SK-N-SH (cell line): ENCODE results near the gene PLA2G4B. TPM values are rescaled to one million over a fixed set of nuclear protein-coding genes. Genes with fewer than 3 reads are reported as not detected.

ENCODE experiments used
- CTCF ChIA-PET: fragments of 300-600, 350-600 bp; formaldehyde crosslinking; extraction: SDS; loops from one replicate; lab custom pipeline; 2021; lab: Yijun Ruan, JAX
- POLR2A ChIA-PET: fragments of 350-600 bp; sonication (Branson Sonifier 250); formaldehyde crosslinking; extraction: SDS; loops from one replicate; lab custom pipeline; 2020; ENCODE audit warnings: antibody characterized with exemption, inconsistent platforms; lab: Yijun Ruan, JAX
- DNase-seq: peaks from one replicate; pipeline ENCODE4 v3.0.0; 2012
- H2AFZ ChIP-seq: fragments of 200-600 bp; sonication (generic); 2 replicates; pipeline ENCODE4 v1.8.1; 2016; ENCODE audit warnings: antibody characterized with exemption, mild to moderate bottlenecking, low read depth
- H3F3A ChIP-seq: fragments of 200-600 bp; sonication (generic); replicated peaks from 2 replicates; pipeline ENCODE3; 2016; ENCODE audit warnings: antibody characterized with exemption, mild to moderate bottlenecking; ENCODE audit not compliant: insufficient read depth
- H3K27ac ChIP-seq, 2 experiments: fragments of 200-500 bp in 1 of 2; fragments of 200-600 bp in 1 of 2; sonication (Bioruptor generic) in 1 of 2; sonication (generic), shearing (Covaris generic) in 1 of 2; 2 replicates each; pipeline versions ENCODE4 v1.5.1 to v1.6.1; 2014 to 2016; ENCODE audit warnings: low read depth in 2 of 2, inconsistent platforms in 1 of 2, low read length in 1 of 2, mild to moderate bottlenecking in 1 of 2, mixed read lengths in 1 of 2
- H3K27me3 ChIP-seq: fragments of 200-600 bp; sonication (generic), shearing (Covaris generic); 2 replicates; pipeline ENCODE4 v1.6.1; 2016; ENCODE audit warnings: mixed run types; ENCODE audit not compliant: insufficient read depth
- H3K36me3 ChIP-seq, 2 experiments: fragments of 200-500 bp in 1 of 2; fragments of 200-600 bp in 1 of 2; sonication (Bioruptor generic) in 1 of 2; sonication (generic) in 1 of 2; replicated peaks in 1 of 2; 2 replicates each; pipeline versions ENCODE3 to v1.5.1; 2014 to 2016; ENCODE audit warnings: low read length in 1 of 2, mild to moderate bottlenecking in 1 of 2; ENCODE audit not compliant: insufficient read depth in 2 of 2, control insufficient read depth in 1 of 2
- H3K4me1 ChIP-seq, 2 experiments: fragments of 200-500 bp in 1 of 2; fragments of 200-600 bp in 1 of 2; sonication (Bioruptor generic) in 1 of 2; sonication (generic), shearing (Covaris generic) in 1 of 2; 2 replicates each; pipeline versions ENCODE4 v1.5.1 to v1.6.1; 2014 to 2016; ENCODE audit warnings: low read depth in 1 of 2, low read length in 1 of 2, mixed run types in 1 of 2; ENCODE audit not compliant: insufficient read depth in 2 of 2, control insufficient read depth in 1 of 2
- H3K4me2 ChIP-seq: fragments of 200-600 bp; sonication (generic), shearing (Covaris generic); 2 replicates; pipeline ENCODE4 v1.6.1; 2017; ENCODE audit warnings: mixed run types
- H3K4me3 ChIP-seq, 2 experiments: fragments of 200-500 bp in 1 of 2; fragments of 200-600 bp in 1 of 2; sonication (Bioruptor generic) in 1 of 2; sonication (generic), shearing (Covaris generic) in 1 of 2; 2 replicates each; pipeline versions ENCODE4 v1.5.1 to v1.8.1; 2014 to 2016; ENCODE audit warnings: low read depth in 2 of 2, inconsistent platforms in 1 of 2, low read length in 1 of 2, mild to moderate bottlenecking in 1 of 2, mixed read lengths in 1 of 2, moderate library complexity in 1 of 2
- H3K79me2 ChIP-seq: fragments of 200-600 bp; sonication (generic); 2 replicates; pipeline ENCODE4 v1.8.1; 2017; ENCODE audit warnings: mild to moderate bottlenecking; ENCODE audit not compliant: insufficient read depth
- H3K9ac ChIP-seq: fragments of 200-600 bp; sonication (generic); 2 replicates; pipeline ENCODE4 v1.6.1; 2017; ENCODE audit warnings: mixed run types
- H3K9me2 ChIP-seq: fragments of 200-600 bp; sonication (generic); 2 replicates; pipeline ENCODE4 v1.6.1; 2017; ENCODE audit warnings: mixed run types
- H3K9me3 ChIP-seq: fragments of 200-600 bp; sonication (generic); 2 replicates; pipeline ENCODE4 v1.6.1; 2017; ENCODE audit warnings: mixed run types, mild to moderate bottlenecking, moderate library complexity
- H4K20me1 ChIP-seq: fragments of 200-600 bp; sonication (generic); 2 replicates; pipeline ENCODE4 v1.6.1; 2017; ENCODE audit warnings: mild to moderate bottlenecking, mixed run types; ENCODE audit not compliant: insufficient read depth
- CHD2 ChIP-seq: fragments of 150-350 bp; IDR thresholded peaks from 2 replicates; pipeline ENCODE4 v1.6.1; 2018; ENCODE audit warnings: low read length; ENCODE audit not compliant: partially characterized antibody
- FOSL2 ChIP-seq: IDR thresholded peaks from 2 replicates; pipeline ENCODE4 v1.4.0; 2012; ENCODE audit warnings: low read depth, mild to moderate bottlenecking, moderate library complexity, borderline replicate concordance
- JUND ChIP-seq: IDR thresholded peaks from 2 replicates; pipeline ENCODE4 v1.4.0; 2012
- MAX ChIP-seq: IDR thresholded peaks from 2 replicates; pipeline ENCODE4 v1.4.0; 2012; ENCODE audit warnings: low read depth
- NRF1 ChIP-seq: IDR thresholded peaks from 2 replicates; pipeline ENCODE4 v1.6.1; 2012; ENCODE audit warnings: low read depth, mild to moderate bottlenecking, low read length
- RCOR1 ChIP-seq: fragments of 150-350 bp; IDR thresholded peaks from 2 replicates; pipeline ENCODE4 v1.6.1; 2017; ENCODE audit warnings: antibody characterized with exemption, low read length
- SMC3 ChIP-seq: IDR thresholded peaks from 2 replicates; pipeline ENCODE4 v1.6.1; 2012; ENCODE audit warnings: low read depth, low read length, improper control_type of control experiment
- TCF12 ChIP-seq: IDR thresholded peaks from 2 replicates; pipeline ENCODE4 v1.4.0; 2012
- WGBS: methylation state at CpG from one replicate; pipeline ENCODE4 v1.1.6; 2017; ENCODE audit warnings: low lambda C conversion rate; 5-methylcytosine and 5-hydroxymethylcytosine counted together
- polyA plus RNA-seq, 3 experiments: library from polyadenylated mRNA; depleted of rRNA; stranded (reverse); fragments of >200 nt; gene quantifications; 2 replicates each; pipeline ENCODE4 v1.2.3, GENCODE V29; 2012

Gene PLA2G4B
- polyA plus RNA-seq, 1 of the 3 experiments (the other 2 are of a cell fraction) = 5.3 TPM

GRCh38 chr15:41869770-41870688 lies 31.4 kb downstream of the PLA2G4B start:
- Histone ChIP-seq H3K4me2 (no peak overlapping the region), H3K9ac (no peak overlapping the region), H3F3A (no peaks in the 10 kb centered on the region), H3K27me3 (no peaks in the 10 kb centered on the region), H3K9me2 (no peaks in the 10 kb centered on the region), H3K79me2 (no peaks in the 10 kb centered on the region), H2AFZ (no peak overlapping the region), H4K20me1 (no peaks in the 10 kb centered on the region), H3K27ac (no peak overlapping the region), H3K36me3 (no peaks in the 10 kb centered on the region), H3K4me3 (no peak overlapping the region), H3K9me3 (no peaks in the 10 kb centered on the region), H3K4me1 (peaks cover 0 to 14% of the 10 kb centered on the region in 2 experiments; a peak in 1 of 4 replicates)
- WGBS = 72% methylated on average over 13 of the region's 42 CpGs
- DNase-seq = no peak
- ChIA-PET POLR2A (no interaction called here), CTCF (interaction anchor here (0.6 to 1.5 kb wide), 2 partner anchors 35 kb away, joined by 4 read pairs; no protein-coding TSS in a partner anchor)
- TF ChIP-seq FOSL2 = no peak

DNA sequence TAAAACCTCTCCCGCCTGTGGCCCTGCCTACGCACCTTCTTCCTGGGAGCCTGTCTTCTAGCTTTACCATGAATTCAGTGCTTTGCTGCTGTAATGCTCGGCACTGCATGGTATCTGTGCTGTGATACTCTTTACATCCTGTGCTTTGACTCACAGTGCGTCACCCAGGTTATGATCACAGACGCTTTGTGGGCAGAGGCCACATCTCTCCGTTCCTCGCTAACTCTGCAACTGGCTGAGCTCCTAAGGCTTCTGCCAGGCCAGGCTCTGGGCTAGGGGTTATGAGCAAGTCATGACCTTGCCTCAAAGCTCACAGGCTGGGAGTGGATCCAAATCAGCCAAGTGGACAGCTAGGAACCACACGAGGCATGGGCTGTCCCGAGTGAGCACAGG lies 32.0 kb downstream of the PLA2G4B start:
- no peaks in the 10 kb centered on the region for H3K9me3 ChIP-seq
- 86% methylated on average over 9 of the region's 9 CpGs for WGBS
- TF ChIP-seq MAX = no peak
- no peak for TF ChIP-seq NRF1
- TF ChIP-seq SMC3 = no peak
- TF ChIP-seq CHD2 = no peak
- ChIA-PET POLR2A (no interaction called here), CTCF (interaction anchor here (1.5 kb wide), 1 partner anchor 34 kb away, joined by 4 read pairs; no protein-coding TSS in a partner anchor)
- no peaks in the 10 kb centered on the region for H3K36me3 ChIP-seq
- H3F3A ChIP-seq = no peaks in the 10 kb centered on the region
- no peaks in the 10 kb centered on the region for H3K27me3 ChIP-seq
- no peak for DNase-seq
- H3K9ac ChIP-seq = no peak overlapping the region
- H3K9me2 ChIP-seq = no peaks in the 10 kb centered on the region
- H3K4me1 ChIP-seq = peaks cover 0 to 11% of the 10 kb centered on the region in 2 experiments; a peak in 1 of 4 replicates
- H3K4me3 ChIP-seq = no peak overlapping the region
- no peak overlapping the region for H3K27ac ChIP-seq
- H3K79me2 ChIP-seq = no peaks in the 10 kb centered on the region
- H2AFZ ChIP-seq = no peak overlapping the region
- H4K20me1 ChIP-seq = no peaks in the 10 kb centered on the region
- no peak overlapping the region for H3K4me2 ChIP-seq

DNA sequence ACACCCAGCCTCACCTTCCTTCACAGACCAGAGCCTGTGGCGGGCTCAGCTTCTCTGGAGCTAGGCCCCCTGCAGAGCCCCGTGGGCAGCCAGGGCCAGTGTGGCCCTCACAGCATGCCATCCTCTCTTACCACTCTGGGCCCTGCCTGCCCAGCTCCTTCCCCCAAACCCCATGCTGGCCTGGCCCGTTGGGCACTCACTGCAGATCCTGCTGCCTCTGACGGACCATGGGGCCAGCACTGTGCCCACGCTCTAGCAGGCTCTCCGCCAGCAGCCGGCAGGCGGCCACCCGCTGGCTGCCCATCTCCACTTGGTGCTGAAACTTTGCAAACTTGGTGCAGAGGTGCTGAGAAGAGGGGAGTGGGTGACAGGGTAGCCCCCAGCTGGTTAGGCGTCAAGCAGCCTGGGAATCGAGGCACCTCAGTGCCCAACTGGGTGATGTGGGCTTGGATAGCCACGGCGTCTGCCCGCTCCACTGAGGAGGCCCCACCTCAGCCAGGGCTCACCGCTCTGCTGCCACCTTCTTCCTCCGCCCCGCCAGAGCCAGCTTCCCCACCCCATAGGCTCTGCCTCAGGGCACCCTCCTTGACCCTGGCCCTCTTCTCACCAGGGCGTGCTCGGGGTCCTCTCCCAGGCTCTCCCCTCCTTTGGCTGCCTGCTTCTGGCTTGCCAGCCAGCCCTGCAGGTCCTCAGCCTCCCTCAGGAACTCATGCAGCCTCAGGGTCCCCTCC lies 32.7 kb downstream of the PLA2G4B start:
- Histone ChIP-seq H3K27ac (no peak overlapping the region), H3K4me1 (peaks cover 0 to 8% of the 10 kb centered on the region in 2 experiments; a peak in 1 of 4 replicates), H3K4me3 (no peak overlapping the region), H3F3A (no peaks in the 10 kb centered on the region), H3K79me2 (no peaks in the 10 kb centered on the region), H3K9me3 (no peaks in the 10 kb centered on the region), H4K20me1 (no peaks in the 10 kb centered on the region), H3K9ac (no peak overlapping the region), H3K9me2 (no peaks in the 10 kb centered on the region), H3K4me2 (no peak overlapping the region), H3K36me3 (no peaks in the 10 kb centered on the region), H2AFZ (no peak overlapping the region), H3K27me3 (no peaks in the 10 kb centered on the region)
- 55% methylated on average over 8 of the region's 19 CpGs for WGBS
- TF ChIP-seq RCOR1 (no peak), TCF12 (no peak), JUND (no peak)
- POLR2A ChIA-PET = no interaction called here
- CTCF ChIA-PET = interaction anchor here (1.5 kb wide), 1 partner anchor 33 kb away, joined by 4 read pairs; no protein-coding TSS in a partner anchor
- no peak for DNase-seq
